ENCODE results near the gene CCDC157. TPM values are rescaled to one million over a fixed set of nuclear protein-coding genes. Genes with fewer than 3 reads are reported as not detected.

The CCDC157 gene
- total RNA-seq, result 1 to 10 TPM in 1 of 2 donors, under 1 TPM in 1; 0.50 to 2.5 TPM

- H3K36me3 Mint-ChIP-seq (ENCODE audit: low read depth), result peaks cover 47% of the 10 kb centered on the region
- no peaks in the 10 kb centered on the region for H3K27me3 Mint-ChIP-seq
- peak within 1 kb of the TSS; percentile 98 for H3K27ac Mint-ChIP-seq
- ATAC-seq (replicated peaks), result peak; percentile 96
- H3K4me1 Mint-ChIP-seq, result peaks cover 35% of the 10 kb centered on the region
- H3K9me3 Mint-ChIP-seq, result no peaks in the 10 kb centered on the region
- peak within 1 kb of the TSS; percentile 98 for H3K4me3 Mint-ChIP-seq
These were observed at the start of gene CCDC157, which contains the start of gene SF3A1 for GRCh38 chr22:30356449-30357235. CCDC157 (plus strand) TSS chr22:30357007; CDS start chr22:30366001, 8,994 bp downstream. SF3A1 (minus strand) TSS chr22:30356894; CDS start chr22:30356792, 102 bp downstream.

- Mint-ChIP-seq H3K4me3 (peak overlapping the region; percentile 80), H3K9me3 (no peaks in the 10 kb centered on the region), H3K27me3 (no peaks in the 10 kb centered on the region), H3K36me3 (ENCODE audit: low read depth) (peaks cover 27% of the 10 kb centered on the region), H3K27ac (peak overlapping the region; percentile 92), H3K4me1 (peaks cover 91% of the 10 kb centered on the region)
- ATAC-seq (replicated peaks), result no peak
These were observed 49.7 kb upstream of the CCDC157 start for GRCh38 chr22:30307041-30307574.

DNA sequence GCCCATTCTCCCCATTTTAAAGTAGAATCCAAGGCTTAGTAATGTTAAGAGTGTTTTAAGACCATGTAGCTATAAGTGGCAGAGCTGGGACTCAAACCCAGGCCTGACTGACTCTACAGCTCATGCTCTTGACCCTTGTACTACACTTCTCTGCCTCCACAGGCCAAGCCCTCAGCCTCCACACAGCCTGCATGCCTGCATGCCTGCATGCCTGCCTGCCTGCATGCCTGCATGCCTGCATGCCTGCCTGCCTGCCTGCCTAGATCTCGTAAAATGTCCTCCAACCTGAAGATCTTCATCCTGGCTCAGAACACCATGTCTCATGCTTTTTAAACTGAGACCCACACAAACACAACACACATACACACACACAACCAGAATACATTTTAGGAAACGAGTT lies 48.7 kb upstream of the CCDC157 start:
- no peaks in the 10 kb centered on the region for H3K9me3 Mint-ChIP-seq
- H3K4me3 Mint-ChIP-seq, result peak overlapping the region; percentile 80

DNA sequence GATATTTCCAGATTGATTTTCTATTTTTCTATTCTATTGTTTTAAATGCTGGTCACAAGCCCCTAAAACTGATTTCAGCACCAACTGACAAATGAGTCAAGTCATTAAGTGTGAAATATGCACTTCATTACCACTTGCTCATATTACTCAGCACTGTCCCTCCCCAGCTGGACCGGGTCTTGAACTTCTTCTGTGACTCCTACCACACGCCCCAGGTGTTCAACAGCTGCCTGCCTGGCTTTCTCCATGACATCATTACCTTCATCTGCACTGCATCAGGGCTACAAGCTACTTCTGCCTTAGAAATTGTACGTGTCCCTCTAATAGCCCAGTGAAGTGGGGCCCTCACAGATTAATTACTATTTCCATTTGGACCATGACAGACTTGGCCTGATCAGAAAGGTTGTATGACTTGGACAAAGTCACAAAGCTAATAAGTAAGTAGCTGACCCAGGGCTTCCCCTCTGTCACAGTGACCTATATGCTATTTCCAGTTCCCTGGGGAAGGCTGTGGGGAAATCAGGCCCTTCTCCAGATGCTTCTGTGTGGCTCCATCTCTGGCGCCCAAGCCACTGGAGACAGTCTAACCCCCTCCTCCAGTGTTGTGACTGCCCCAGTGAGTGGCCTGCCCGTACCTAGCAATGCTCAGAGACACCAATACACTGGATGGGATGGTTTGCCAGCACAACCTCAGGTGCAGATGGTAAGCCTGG lies 48.1 kb upstream of the CCDC157 start:
- Mint-ChIP-seq H3K27ac (peak overlapping the region; percentile 92), H3K9me3 (no peaks in the 10 kb centered on the region), H3K36me3 (ENCODE audit: low read depth) (peaks cover 24% of the 10 kb centered on the region), H3K27me3 (no peaks in the 10 kb centered on the region), H3K4me3 (peak overlapping the region; percentile 80), H3K4me1 (peaks cover 89% of the 10 kb centered on the region)
- peak; percentile 21 for ATAC-seq (replicated peaks)

More for the DNA sequence above, 48.7 kb upstream of the CCDC157 start:
- Mint-ChIP-seq H3K27me3 (no peaks in the 10 kb centered on the region), H3K36me3 (ENCODE audit: low read depth) (peaks cover 27% of the 10 kb centered on the region), H3K4me1 (peaks cover 92% of the 10 kb centered on the region), H3K27ac (peak overlapping the region; percentile 92)
- no peak for ATAC-seq (replicated peaks)

GRCh38 chr22:30309951-30310741 lies 46.7 kb upstream of the CCDC157 start:
- ATAC-seq (replicated peaks), result peak; percentile 19
- Mint-ChIP-seq H3K36me3 (ENCODE audit: low read depth) (peaks cover 35% of the 10 kb centered on the region), H3K27me3 (no peaks in the 10 kb centered on the region), H3K9me3 (no peaks in the 10 kb centered on the region), H3K27ac (peak overlapping the region; percentile 92), H3K4me3 (peak overlapping the region; percentile 80), H3K4me1 (peaks cover 90% of the 10 kb centered on the region)

- no peak for ATAC-seq (replicated peaks)
- peak overlapping the region; percentile 92 for H3K27ac Mint-ChIP-seq
- no peaks in the 10 kb centered on the region for H3K9me3 Mint-ChIP-seq
- H3K36me3 Mint-ChIP-seq (ENCODE audit: low read depth), result peaks cover 41% of the 10 kb centered on the region
- peaks cover 90% of the 10 kb centered on the region for H3K4me1 Mint-ChIP-seq
- no peaks in the 10 kb centered on the region for H3K27me3 Mint-ChIP-seq
- H3K4me3 Mint-ChIP-seq, result peak overlapping the region; percentile 80
These were observed 45.7 kb upstream of the CCDC157 start for GRCh38 chr22:30310881-30311771.

GRCh38 chr22:30312053-30312452 lies 44.8 kb upstream of the CCDC157 start:
- Mint-ChIP-seq H3K4me3 (peak overlapping the region; percentile 80), H3K27ac (peak overlapping the region; percentile 92), H3K9me3 (no peaks in the 10 kb centered on the region), H3K36me3 (ENCODE audit: low read depth) (peaks cover 43% of the 10 kb centered on the region), H3K4me1 (peaks cover 85% of the 10 kb centered on the region), H3K27me3 (no peaks in the 10 kb centered on the region)
- peak; percentile 38 for ATAC-seq (replicated peaks)

DNA sequence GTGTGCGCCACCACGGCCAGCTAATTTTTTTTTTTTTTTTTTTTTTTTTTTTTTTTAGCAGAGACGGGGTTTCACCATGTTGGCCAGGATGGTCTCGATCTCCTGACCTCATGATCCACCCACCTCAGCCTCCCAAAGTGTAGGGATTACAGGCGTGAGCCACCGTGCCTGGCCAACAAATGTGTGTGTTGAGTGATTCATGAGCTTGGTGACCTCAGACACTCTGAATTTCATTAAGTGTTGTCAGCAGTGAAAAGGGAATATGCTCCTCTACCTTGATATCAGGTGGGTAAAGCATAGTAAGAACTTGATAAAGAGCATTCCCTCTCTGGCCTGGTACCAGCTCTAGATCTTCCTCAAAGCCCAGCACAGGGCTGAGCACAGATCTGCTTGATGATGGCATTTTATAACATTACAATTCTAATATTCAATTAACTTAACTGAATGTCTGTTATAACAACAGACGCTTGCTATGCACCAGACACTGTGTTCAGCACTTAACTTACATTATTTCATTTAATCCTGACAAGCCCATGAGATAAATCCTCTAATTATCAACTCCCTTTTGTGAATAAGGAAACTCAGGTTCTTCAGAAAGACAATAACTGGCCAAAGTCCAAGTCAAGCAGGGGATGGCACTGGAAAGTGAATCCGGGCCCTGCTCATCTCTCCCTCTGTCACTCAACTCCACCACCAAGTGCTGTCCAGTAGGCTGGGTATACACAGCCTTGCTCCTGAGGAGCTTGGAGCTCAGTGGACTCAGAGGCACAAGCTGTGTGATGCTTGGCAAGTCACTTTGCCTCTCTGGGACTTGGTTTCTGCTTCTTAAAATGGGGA lies 43.1 kb upstream of the CCDC157 start:
- Mint-ChIP-seq H3K4me1 (peaks cover 85% of the 10 kb centered on the region), H3K9me3 (no peaks in the 10 kb centered on the region), H3K27ac (peak overlapping the region; percentile 92), H3K4me3 (peak overlapping the region; percentile 80), H3K36me3 (ENCODE audit: low read depth) (peaks cover 58% of the 10 kb centered on the region), H3K27me3 (no peaks in the 10 kb centered on the region)
- ATAC-seq (replicated peaks), result peak; percentile 17

- peak; percentile 88 for ATAC-seq (replicated peaks)
- peak overlapping the region; percentile 69 for H3K4me3 Mint-ChIP-seq
- peaks cover 69% of the 10 kb centered on the region for H3K36me3 Mint-ChIP-seq (ENCODE audit: low read depth)
These were observed 41.9 kb upstream of the CCDC157 start for GRCh38 chr22:30314915-30315314.

DNA sequence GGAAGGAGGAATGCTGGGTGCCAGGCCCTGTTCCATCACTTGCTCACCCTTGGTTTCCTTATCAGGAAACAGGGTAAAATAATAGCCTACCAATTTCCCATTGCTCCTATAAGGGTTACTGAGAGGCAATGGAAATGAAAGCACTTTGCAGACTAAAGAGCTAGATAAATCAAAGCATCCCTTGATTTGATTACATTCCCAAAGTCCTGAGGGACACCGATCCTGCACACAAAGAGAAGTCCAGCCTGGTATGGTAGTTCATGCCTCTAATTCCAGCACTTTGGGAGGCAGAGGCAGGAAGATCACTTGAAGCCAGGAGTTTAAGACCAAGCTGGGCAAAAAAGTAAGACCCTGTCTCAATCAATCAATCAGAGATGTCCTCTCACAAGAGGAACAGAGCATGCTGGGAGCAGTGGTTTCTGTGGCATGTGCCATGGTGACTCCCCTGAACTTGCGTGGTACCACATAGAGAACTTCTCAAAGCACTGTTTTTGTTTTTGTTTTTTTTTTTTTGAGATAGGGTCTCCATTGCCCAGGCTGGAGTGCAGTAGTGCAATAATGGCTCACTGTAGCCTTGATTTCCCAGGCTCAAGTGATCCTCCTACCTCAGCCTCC lies 40.7 kb upstream of the CCDC157 start:
- H3K9me3 Mint-ChIP-seq, result no peaks in the 10 kb centered on the region
- H3K36me3 Mint-ChIP-seq (ENCODE audit: low read depth), result peaks cover 81% of the 10 kb centered on the region
- peak overlapping the region; percentile 69 for H3K4me3 Mint-ChIP-seq
- peak overlapping the region; percentile 72 for H3K27ac Mint-ChIP-seq
- H3K4me1 Mint-ChIP-seq, result peaks cover 84% of the 10 kb centered on the region
- no peaks in the 10 kb centered on the region for H3K27me3 Mint-ChIP-seq
- ATAC-seq (replicated peaks), result no peak

More at GRCh38 chr22:30314915-30315314, 41.9 kb upstream of the CCDC157 start:
- H3K4me1 Mint-ChIP-seq, result peaks cover 89% of the 10 kb centered on the region
- H3K27ac Mint-ChIP-seq, result peak overlapping the region; percentile 72
- H3K27me3 Mint-ChIP-seq, result no peaks in the 10 kb centered on the region
- H3K9me3 Mint-ChIP-seq, result no peaks in the 10 kb centered on the region

DNA sequence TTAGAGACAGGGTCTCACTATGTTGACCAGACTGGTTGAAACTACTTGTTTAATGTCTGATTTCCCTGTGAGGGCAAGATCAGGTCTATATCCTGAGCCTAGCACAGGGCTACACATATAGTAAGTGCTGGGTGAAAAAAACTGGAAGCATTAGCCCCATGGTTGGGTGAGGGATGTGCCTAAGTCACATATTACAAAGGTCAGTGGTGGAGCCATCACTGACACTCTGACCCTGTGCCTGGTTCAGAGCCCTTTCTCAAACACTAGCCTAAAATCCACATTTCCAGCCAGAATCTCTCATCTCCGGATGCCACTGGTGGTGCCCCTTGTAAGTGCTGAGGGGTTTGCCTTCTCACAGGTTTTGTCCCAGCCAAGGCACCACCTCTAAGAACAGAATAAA lies 39.0 kb upstream of the CCDC157 start:
- H3K27me3 Mint-ChIP-seq, result no peaks in the 10 kb centered on the region
- no peaks in the 10 kb centered on the region for H3K9me3 Mint-ChIP-seq
- H3K27ac Mint-ChIP-seq, result peak overlapping the region; percentile 76
- peaks cover 67% of the 10 kb centered on the region for H3K4me1 Mint-ChIP-seq
- ATAC-seq (replicated peaks), result no peak
- peaks cover 77% of the 10 kb centered on the region for H3K36me3 Mint-ChIP-seq (ENCODE audit: low read depth)
- H3K4me3 Mint-ChIP-seq, result peak overlapping the region; percentile 22

GRCh38 chr22:30318799-30319419 lies 37.9 kb upstream of the CCDC157 start:
- no peaks in the 10 kb centered on the region for H3K9me3 Mint-ChIP-seq
- H3K27ac Mint-ChIP-seq, result peak overlapping the region; percentile 76
- no peak for ATAC-seq (replicated peaks)
- peak overlapping the region; percentile 22 for H3K4me3 Mint-ChIP-seq
- no peaks in the 10 kb centered on the region for H3K27me3 Mint-ChIP-seq
- peaks cover 69% of the 10 kb centered on the region for H3K4me1 Mint-ChIP-seq
- H3K36me3 Mint-ChIP-seq (ENCODE audit: low read depth), result peaks cover 79% of the 10 kb centered on the region
